SK-N-SH (cell line): ENCODE measurements around the gene CHST3.

Source experiments
- ELF1 ChIP-seq: IDR thresholded peaks from 2 replicates; pipeline ENCODE4 v1.4.0; 2012
- EZH2phosphoT487 ChIP-seq: fragments of 200-600 bp; sonication (generic); IDR thresholded peaks from 2 replicates; pipeline ENCODE4 v1.6.1; 2017; ENCODE audit warnings: low read depth, mixed run types, mild to moderate bottlenecking, antibody characterized with exemption, moderate library complexity, borderline replicate concordance
- GABPA ChIP-seq: IDR thresholded peaks from 2 replicates; pipeline ENCODE4 v1.4.0; 2012; ENCODE audit warnings: low read depth, mild to moderate bottlenecking
- MXI1 ChIP-seq: IDR thresholded peaks from 2 replicates; pipeline ENCODE4 v1.6.1; 2012; ENCODE audit warnings: mild to moderate bottlenecking, low read depth, low read length, improper control_type of control experiment
- NFIC ChIP-seq: IDR thresholded peaks from 2 replicates; pipeline ENCODE4 v1.4.0; 2012; ENCODE audit warnings: borderline replicate concordance
- RAD21 ChIP-seq: IDR thresholded peaks from 2 replicates; pipeline ENCODE4 v1.6.1; 2012; ENCODE audit warnings: mild to moderate bottlenecking, low read length
- REST ChIP-seq: IDR thresholded peaks from 2 replicates; pipeline ENCODE4 v1.6.1; 2012; ENCODE audit warnings: mild to moderate bottlenecking, low read depth, low read length, moderate library complexity
- TCF12 ChIP-seq: IDR thresholded peaks from 2 replicates; pipeline ENCODE4 v1.4.0; 2012
- YY1 ChIP-seq: IDR thresholded peaks from 2 replicates; pipeline ENCODE4 v1.4.0; 2012; ENCODE audit warnings: low read depth, mild to moderate bottlenecking
- ZBTB33 ChIP-seq: IDR thresholded peaks from 2 replicates; pipeline ENCODE4 v1.4.0; 2012; ENCODE audit warnings: low read depth, borderline replicate concordance
- TF ChIP-seq, protein P1 (sequence below): fragments of 200-600 bp; sonication (generic); IDR thresholded peaks from 2 replicates; pipeline ENCODE4 v1.6.1; 2017; ENCODE audit warnings: antibody characterized with exemption, mild to moderate bottlenecking, moderate library complexity
- TF ChIP-seq, protein P2 (sequence below): IDR thresholded peaks from 2 replicates; pipeline ENCODE4 v1.4.0; 2012; ENCODE audit warnings: low read depth

DNA sequence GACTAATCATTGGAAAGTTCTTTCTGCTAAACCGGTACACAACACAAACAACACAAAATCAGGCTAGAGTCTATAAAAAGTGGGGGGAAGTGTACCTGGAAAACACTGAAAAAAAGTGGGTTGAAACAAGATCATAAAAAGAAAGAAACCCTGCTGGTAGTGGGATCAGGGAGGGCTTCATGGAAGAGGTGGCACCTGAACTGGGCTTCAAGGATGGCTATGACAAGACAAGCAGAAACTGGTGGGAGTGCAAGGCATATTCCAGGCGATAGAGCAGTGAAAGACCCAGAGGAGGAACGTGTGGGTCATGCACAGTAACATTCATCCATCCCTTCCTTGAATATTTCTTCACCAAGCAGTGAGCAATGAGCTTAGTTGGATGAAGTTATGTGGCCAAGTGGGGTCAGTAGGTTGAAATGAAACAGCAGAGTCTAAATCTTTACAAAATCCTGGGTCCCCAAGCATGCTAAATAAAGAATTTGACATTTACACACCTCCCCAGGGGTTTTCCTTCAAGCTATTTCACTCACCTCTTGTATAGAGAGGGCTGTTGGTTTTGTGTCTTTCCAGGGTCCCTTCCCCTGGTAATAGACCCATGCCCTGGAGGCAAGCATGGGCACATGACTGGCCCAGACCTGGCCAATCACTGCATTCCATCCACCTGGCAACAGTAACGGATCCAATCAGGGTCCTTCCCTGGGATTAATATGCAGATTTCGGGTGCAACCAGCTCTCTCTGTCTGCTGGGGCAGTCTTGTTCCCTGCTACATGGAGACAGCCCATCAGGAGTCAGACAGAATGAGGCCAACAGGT is 86.0 kb downstream of the CHST3 start:
- TF ChIP-seq EZH2phosphoT487 = no peak
- TF ChIP-seq, protein P1, sequence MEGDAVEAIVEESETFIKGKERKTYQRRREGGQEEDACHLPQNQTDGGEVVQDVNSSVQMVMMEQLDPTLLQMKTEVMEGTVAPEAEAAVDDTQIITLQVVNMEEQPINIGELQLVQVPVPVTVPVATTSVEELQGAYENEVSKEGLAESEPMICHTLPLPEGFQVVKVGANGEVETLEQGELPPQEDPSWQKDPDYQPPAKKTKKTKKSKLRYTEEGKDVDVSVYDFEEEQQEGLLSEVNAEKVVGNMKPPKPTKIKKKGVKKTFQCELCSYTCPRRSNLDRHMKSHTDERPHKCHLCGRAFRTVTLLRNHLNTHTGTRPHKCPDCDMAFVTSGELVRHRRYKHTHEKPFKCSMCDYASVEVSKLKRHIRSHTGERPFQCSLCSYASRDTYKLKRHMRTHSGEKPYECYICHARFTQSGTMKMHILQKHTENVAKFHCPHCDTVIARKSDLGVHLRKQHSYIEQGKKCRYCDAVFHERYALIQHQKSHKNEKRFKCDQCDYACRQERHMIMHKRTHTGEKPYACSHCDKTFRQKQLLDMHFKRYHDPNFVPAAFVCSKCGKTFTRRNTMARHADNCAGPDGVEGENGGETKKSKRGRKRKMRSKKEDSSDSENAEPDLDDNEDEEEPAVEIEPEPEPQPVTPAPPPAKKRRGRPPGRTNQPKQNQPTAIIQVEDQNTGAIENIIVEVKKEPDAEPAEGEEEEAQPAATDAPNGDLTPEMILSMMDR = no peak
- TF ChIP-seq ELF1 = no peak
- no peak for TF ChIP-seq REST
- no peak for TF ChIP-seq ZBTB33
- no peak for TF ChIP-seq NFIC
- TF ChIP-seq, protein P2, sequence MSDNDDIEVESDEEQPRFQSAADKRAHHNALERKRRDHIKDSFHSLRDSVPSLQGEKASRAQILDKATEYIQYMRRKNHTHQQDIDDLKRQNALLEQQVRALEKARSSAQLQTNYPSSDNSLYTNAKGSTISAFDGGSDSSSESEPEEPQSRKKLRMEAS = no peak
- TF ChIP-seq TCF12 = no peak
- no peak for TF ChIP-seq YY1
- no peak for TF ChIP-seq MXI1
- no peak for TF ChIP-seq RAD21
- no peak for TF ChIP-seq GABPA
